ENCODE data around the gene TRIM61.

- TF ChIP-seq POLR2AphosphoS5 (IDR thresholded peaks at IDR 0.05; ENCODE audit: low read depth, low read length) (no peak), POLR2A (IDR thresholded peaks at IDR 0.05; ENCODE audit: low read depth, low read length) (no peak), TAF1 (IDR thresholded peaks at IDR 0.05; ENCODE audit: low read depth, low read length) (no peak)
Measured at GRCh38 chr4:165010991-165011390, 33.5 kb upstream of the TRIM61 start.

Data from GM12891 (cell line).